Spleen (tissue), 11 donors: ENCODE data around the gene SNX13. TPM values are rescaled to one million over a fixed set of nuclear protein-coding genes. Genes with fewer than 3 reads are reported as not detected.

Source experiments
- DNase-seq: peaks from one replicate; pipeline ENCODE4 v3.0.0-alpha.2; 2020
- H3K27ac ChIP-seq, 8 donors: fragments of 200-600 bp; sonication (generic) in 7 of 8; 1 replicate in 4 of 8; 2 replicates in 4 of 8; pipeline versions ENCODE4 v1.5.0 to v1.8.0; 2016 to 2021; ENCODE audit warnings: inconsistent platforms in 4 of 8, mild to moderate bottlenecking in 4 of 8, moderate library complexity in 1 of 8
- H3K27me3 ChIP-seq, 7 donors: fragments of 200-600 bp; sonication (generic) in 6 of 7; replicated peaks in 1 of 7; 1 replicate in 4 of 7; 2 replicates in 3 of 7; pipeline versions ENCODE4 v1.5.0 to v1.8.0; 2016 to 2021; ENCODE audit warnings: inconsistent platforms in 3 of 7, mild to moderate bottlenecking in 1 of 7
- H3K36me3 ChIP-seq, 6 donors: fragments of 200-600 bp; sonication (generic) in 5 of 6; 1 replicate in 4 of 6; 2 replicates in 2 of 6; pipeline versions ENCODE4 v1.5.0 to v1.8.0; 2016 to 2021; ENCODE audit warnings: inconsistent platforms in 2 of 6
- H3K4me1 ChIP-seq, 6 donors: fragments of 200-600 bp; sonication (generic) in 5 of 6; 1 replicate in 3 of 6; 2 replicates in 3 of 6; pipeline versions ENCODE4 v1.5.0 to v1.8.0; 2016 to 2021; ENCODE audit warnings: inconsistent platforms in 3 of 6
- H3K4me3 ChIP-seq, 8 donors: fragments of 200-600 bp; sonication (generic) in 7 of 8; 1 replicate in 4 of 8; 2 replicates in 4 of 8; pipeline versions ENCODE4 v1.5.0 to v1.8.0; 2016 to 2021; ENCODE audit warnings: inconsistent platforms in 4 of 8, mild to moderate bottlenecking in 4 of 8, moderate library complexity in 2 of 8
- H3K9me3 ChIP-seq, 8 donors: fragments of 200-600 bp; sonication (generic) in 7 of 8; 1 replicate in 4 of 8; 2 replicates in 4 of 8; pipeline versions ENCODE4 v1.5.0 to v1.8.0; 2016 to 2021; ENCODE audit warnings: inconsistent platforms in 4 of 8
- CTCF ChIP-seq, 11 experiments: fragments of 200-600 bp in 7 of 11; fragments of 450-650 bp in 4 of 11; sonication (generic) in 4 of 11; IDR thresholded peaks in 8 of 11; conservative IDR thresholded peaks in 3 of 11; 1 replicate in 7 of 11; 2 replicates in 4 of 11; pipeline versions ENCODE4 v1.4.0 to v1.8.0; 2016 to 2021; ENCODE audit warnings: antibody characterized with exemption in 11 of 11, inconsistent platforms in 4 of 11, mild to moderate bottlenecking in 1 of 11
- POLR2A ChIP-seq, 3 donors: fragments of 450-650 bp; IDR thresholded peaks; one replicate each; pipeline ENCODE4 v1.5.1; 2017; ENCODE audit warnings: antibody characterized with exemption in 3 of 3, mild to moderate bottlenecking in 1 of 3
- POLR2AphosphoS5 ChIP-seq, 3 donors: sonication (generic); formaldehyde crosslinking; IDR thresholded peaks; one replicate each; pipeline ENCODE4 v1.5.1; 2017; ENCODE audit warnings: antibody characterized with exemption in 3 of 3
- WGBS, 5 donors: extraction: QIAGEN DNeasy Blood & Tissue Kit in 3 of 5; methylation state at CpG; one replicate each; pipeline versions ENCODE4 v1.1.5 to v1.1.7; 2013 to 2018; 5-methylcytosine and 5-hydroxymethylcytosine counted together
- intact Hi-C: fragments of 100-400 bp; cut with DNase I; formaldehyde crosslinking; loops from one replicate; pipeline ENCODE4 v1.15.0; 2023; ENCODE audit warnings: low total_unique reads
- polyA plus RNA-seq, 3 donors: library from polyadenylated mRNA; stranded (reverse); fragments of 200-250 nt; gene quantifications; one replicate each; pipeline ENCODE4 v1.2.1, GENCODE V29; 2013
- total RNA-seq, 7 donors: library from RNA; depleted of rRNA in 3 of 7; stranded (reverse); fragments of >200 nt in 3 of 7; fragmentation: NEBNext Ultra II Directional in 4 of 7; extraction: Animal tissue kit (Norgen Biotek cat#: 25700) in 4 of 7; gene quantifications; one replicate each; pipeline versions ENCODE4 v1.1.0 to v1.2.1, GENCODE V29; 2016 to 2021
- donor health status: healthy with polysubstance abuse.
- donor health status: DM: no; HTN: no; CAD: no; lungs with moderate emphysema.
- donor health status: DM: no; HTN: no; CAD: no.
- donor health status: Bipolar disorder and iron deficiency.
- donor health status: healthy.
- donor health status: DM: no; HTN: no; CAD: no.
- donor health status: DM: yes; HTN: yes; CAD: no.

SNX13 gene
- total and polyA plus RNA-seq, 10 donors = 5.7 to 79.8 (median 55.8) TPM

GRCh38 chr7:17931069-17931468, 9.2 kb downstream of the SNX13 start:
- intact Hi-C loops = no loop called here

GRCh38 chr7:17930546-17930945, 9.7 kb downstream of the SNX13 start:
- 89 to 98% (median 92%) methylated on average over 2 of the region's 2 CpGs for WGBS, 5 donors
- H3K4me1 ChIP-seq = peaks cover 19 to 99% (median 42%) of the 10 kb centered on the region in 6 donors
- DNase-seq = no peak
- TF ChIP-seq POLR2A (IDR thresholded peaks at IDR 0.05) (no peak), POLR2AphosphoS5 (IDR thresholded peaks at IDR 0.05) (no peak), CTCF (IDR thresholded peaks at IDR 0.05 in 8 of 11, conservative IDR thresholded peaks at IDR 0.05 in 3 of 11) (no peak)
- H3K9me3 ChIP-seq = no peaks in the 10 kb centered on the region
- H3K4me3 ChIP-seq = no peak overlapping the region
- no peak overlapping the region for H3K27ac ChIP-seq
- no peaks in the 10 kb centered on the region for H3K27me3 ChIP-seq
- intact Hi-C loops = no loop called here
- no peaks in the 10 kb centered on the region for H3K36me3 ChIP-seq

More at GRCh38 chr7:17931069-17931468, 9.2 kb downstream of the SNX13 start:
- peaks cover 19 to 100% (median 44%) of the 10 kb centered on the region in 6 donors for H3K4me1 ChIP-seq
- DNase-seq = no peak
- TF ChIP-seq POLR2AphosphoS5 (IDR thresholded peaks at IDR 0.05) = no peak
- TF ChIP-seq POLR2A (IDR thresholded peaks at IDR 0.05) = no peak
- no peak for TF ChIP-seq CTCF (IDR thresholded peaks at IDR 0.05 in 8 of 11, conservative IDR thresholded peaks at IDR 0.05 in 3 of 11)
- no peak overlapping the region for H3K4me3 ChIP-seq
- no peaks in the 10 kb centered on the region for H3K27me3 ChIP-seq
- H3K9me3 ChIP-seq = no peaks in the 10 kb centered on the region
- H3K27ac ChIP-seq = no peak overlapping the region
- H3K36me3 ChIP-seq = no peaks in the 10 kb centered on the region
- 59 to 100% (median 83%) methylated on average over 1 of the region's 1 CpG for WGBS, 5 donors

GRCh38 chr7:17929647-17930395, 10.5 kb downstream of the SNX13 start:
- TF ChIP-seq CTCF (IDR thresholded peaks at IDR 0.05 in 8 of 11, conservative IDR thresholded peaks at IDR 0.05 in 3 of 11) = no peak
- no peak for TF ChIP-seq POLR2A (IDR thresholded peaks at IDR 0.05)
- no peak for TF ChIP-seq POLR2AphosphoS5 (IDR thresholded peaks at IDR 0.05)
- DNase-seq = no peak
- Histone ChIP-seq H3K9me3 (no peaks in the 10 kb centered on the region), H3K36me3 (no peaks in the 10 kb centered on the region), H3K4me3 (no peak overlapping the region), H3K4me1 (peaks cover 13 to 99% (median 38%) of the 10 kb centered on the region in 6 donors), H3K27ac (no peak overlapping the region), H3K27me3 (no peaks in the 10 kb centered on the region)
- 82 to 88% (median 85%) methylated on average over 5 of the region's 5 CpGs for WGBS, 5 donors
- intact Hi-C loops = no loop called here

- Histone ChIP-seq H3K4me3 (no peak overlapping the region), H3K36me3 (no peaks in the 10 kb centered on the region), H3K4me1 (peaks cover 0 to 97% (median 30%) of the 10 kb centered on the region in 6 donors), H3K27me3 (no peaks in the 10 kb centered on the region), H3K27ac (no peak overlapping the region), H3K9me3 (no peaks in the 10 kb centered on the region)
- DNase-seq = no peak
- 51 to 88% (median 85%) methylated on average over 1 of the region's 1 CpG for WGBS, 5 donors
- intact Hi-C loops = no loop called here
- no peak for TF ChIP-seq CTCF (IDR thresholded peaks at IDR 0.05 in 8 of 11, conservative IDR thresholded peaks at IDR 0.05 in 3 of 11)
- TF ChIP-seq POLR2A (IDR thresholded peaks at IDR 0.05) = no peak
- no peak for TF ChIP-seq POLR2AphosphoS5 (IDR thresholded peaks at IDR 0.05)
These were observed 12.2 kb downstream of the SNX13 start for GRCh38 chr7:17928055-17928454.
